ENCODE results near the gene PCDHGA7. TPM values are rescaled to one million over a fixed set of nuclear protein-coding genes. Genes with fewer than 3 reads are reported as not detected.
"Not testable (repeated sequence)": the region's sequence is repeated elsewhere in the genome, so short reads cannot be mapped to it uniquely, and the experiment has no call there.

PCDHGA7 gene
- total and polyA plus RNA-seq, 4 donors: 5.2 to 6.7 (median 6.3) TPM

GRCh38 chr5:141363952-141364660 lies 18.4 kb upstream of the PCDHGA7 start, which contains the start of gene PCDHGA5:
Gene PCDHGA5 (plus strand): TSS chr5:141364162. CDS start chr5:141364331, 169 bp downstream.
- Histone ChIP-seq H3K36me3 (ENCODE audit: control insufficient read depth, insufficient read depth, low read length) (peaks cover 3% of the 10 kb centered on the region), H3K27ac (ENCODE audit: low read depth, low read length) (no peak within 1 kb of the TSS), H3K4me3 (ENCODE audit: low read depth, low read length) (no peak within 1 kb of the TSS), H3K9me3 (ENCODE audit: control insufficient read depth, insufficient read depth, low read length) (peaks cover 45% of the 10 kb centered on the region), H3K27me3 (ENCODE audit: control insufficient read depth, insufficient read depth, low read length) (no peaks in the 10 kb centered on the region), H3K4me1 (ENCODE audit: control insufficient read depth, insufficient read depth, low read length) (peaks cover 5% of the 10 kb centered on the region)
- WGBS (ENCODE audit: insufficient coverage): 10% methylated on average over 28 of the region's 34 CpGs
- DNase-seq (ENCODE audit: low read depth in 4 of 6, low spot score in 6 of 6): peak in 2 of 6 donors; percentile 29 to 37

- no peak overlapping the region for H3K4me3 ChIP-seq (ENCODE audit: low read depth, low read length)
- 26% methylated on average over 35 of the region's 46 CpGs for WGBS (ENCODE audit: insufficient coverage)
Observed at GRCh38 chr5:141366016-141366896, 16.3 kb upstream of the PCDHGA7 start.

GRCh38 chr5:141369994-141370848 lies 12.3 kb upstream of the PCDHGA7 start, which contains the start of gene PCDHGB3:
Gene PCDHGB3 (plus strand): TSS chr5:141370242. CDS start chr5:141370395, 153 bp downstream.
- H3K4me1 ChIP-seq (ENCODE audit: control insufficient read depth, insufficient read depth, low read length): peaks cover 12% of the 10 kb centered on the region
- DNase-seq (ENCODE audit: low read depth in 4 of 6, low spot score in 6 of 6): peak in 2 of 6 donors; percentile 22 to 29
- H3K27ac ChIP-seq (ENCODE audit: low read depth, low read length): no peak within 1 kb of the TSS
- no peak within 1 kb of the TSS for H3K4me3 ChIP-seq (ENCODE audit: low read depth, low read length)
- no peaks in the 10 kb centered on the region for H3K27me3 ChIP-seq (ENCODE audit: control insufficient read depth, insufficient read depth, low read length)
- WGBS (ENCODE audit: insufficient coverage): 18% methylated on average over 30 of the region's 32 CpGs
- H3K9me3 ChIP-seq (ENCODE audit: control insufficient read depth, insufficient read depth, low read length): peaks cover 48% of the 10 kb centered on the region
- H3K36me3 ChIP-seq (ENCODE audit: control insufficient read depth, insufficient read depth, low read length): peaks cover 10% of the 10 kb centered on the region

More at GRCh38 chr5:141366016-141366896, 16.3 kb upstream of the PCDHGA7 start:
- Histone ChIP-seq H3K27ac (ENCODE audit: low read depth, low read length) (no peak overlapping the region), H3K36me3 (ENCODE audit: control insufficient read depth, insufficient read depth, low read length) (peaks cover 3% of the 10 kb centered on the region), H3K4me1 (ENCODE audit: control insufficient read depth, insufficient read depth, low read length) (peaks cover 5% of the 10 kb centered on the region), H3K27me3 (ENCODE audit: control insufficient read depth, insufficient read depth, low read length) (no peaks in the 10 kb centered on the region), H3K9me3 (ENCODE audit: control insufficient read depth, insufficient read depth, low read length) (peaks cover 37% of the 10 kb centered on the region)
- DNase-seq (ENCODE audit: low read depth in 4 of 6, low spot score in 6 of 6): no peak

GRCh38 chr5:141371572-141372475 lies 10.7 kb upstream of the PCDHGA7 start:
- WGBS (ENCODE audit: insufficient coverage): 22% methylated on average over 69 of the region's 69 CpGs
- Histone ChIP-seq H3K4me1 (ENCODE audit: control insufficient read depth, insufficient read depth, low read length) (peaks cover 12% of the 10 kb centered on the region), H3K36me3 (ENCODE audit: control insufficient read depth, insufficient read depth, low read length) (peaks cover 19% of the 10 kb centered on the region), H3K27me3 (ENCODE audit: control insufficient read depth, insufficient read depth, low read length) (no peaks in the 10 kb centered on the region), H3K4me3 (ENCODE audit: low read depth, low read length) (no peak overlapping the region), H3K27ac (ENCODE audit: low read depth, low read length) (no peak overlapping the region), H3K9me3 (ENCODE audit: control insufficient read depth, insufficient read depth, low read length) (peaks cover 51% of the 10 kb centered on the region)
- DNase-seq (ENCODE audit: low read depth in 4 of 6, low spot score in 6 of 6): no peak

- DNase-seq (ENCODE audit: low read depth in 4 of 6, low spot score in 6 of 6): peak in 2 of 6 donors; percentile 51 to 70
- Histone ChIP-seq H3K4me3 (ENCODE audit: low read depth, low read length) (peak within 1 kb of the TSS; percentile 20), H3K4me1 (ENCODE audit: control insufficient read depth, insufficient read depth, low read length) (peaks cover 12% of the 10 kb centered on the region), H3K9me3 (ENCODE audit: control insufficient read depth, insufficient read depth, low read length) (peaks cover 53% of the 10 kb centered on the region), H3K27me3 (ENCODE audit: control insufficient read depth, insufficient read depth, low read length) (no peaks in the 10 kb centered on the region), H3K36me3 (ENCODE audit: control insufficient read depth, insufficient read depth, low read length) (peaks cover 19% of the 10 kb centered on the region), H3K27ac (ENCODE audit: low read depth, low read length) (no peak within 1 kb of the TSS)
- WGBS (ENCODE audit: insufficient coverage): 10% methylated on average over 27 of the region's 27 CpGs
Observed at GRCh38 chr5:141373673-141374317, 8.7 kb upstream of the PCDHGA7 start, which contains the start of gene PCDHGA6. Gene PCDHGA6 (plus strand): TSS chr5:141373891. CDS start chr5:141374084, 193 bp downstream.

- peaks cover 19% of the 10 kb centered on the region for H3K36me3 ChIP-seq (ENCODE audit: control insufficient read depth, insufficient read depth, low read length)
- no peak overlapping the region for H3K27ac ChIP-seq (ENCODE audit: low read depth, low read length)
- H3K9me3 ChIP-seq (ENCODE audit: control insufficient read depth, insufficient read depth, low read length): peaks cover 59% of the 10 kb centered on the region
- peaks cover 12% of the 10 kb centered on the region for H3K4me1 ChIP-seq (ENCODE audit: control insufficient read depth, insufficient read depth, low read length)
- H3K27me3 ChIP-seq (ENCODE audit: control insufficient read depth, insufficient read depth, low read length): no peaks in the 10 kb centered on the region
- WGBS (ENCODE audit: insufficient coverage): 56% methylated on average over 14 of the region's 14 CpGs
- no peak for DNase-seq (ENCODE audit: low read depth in 4 of 6, low spot score in 6 of 6)
- H3K4me3 ChIP-seq (ENCODE audit: low read depth, low read length): no peak overlapping the region
Observed at GRCh38 chr5:141374627-141375026, 7.9 kb upstream of the PCDHGA7 start.

GRCh38 chr5:141375444-141376155 lies 6.9 kb upstream of the PCDHGA7 start:
- not testable (repeated sequence) for H3K4me3 ChIP-seq (ENCODE audit: low read depth, low read length); H3K27me3 ChIP-seq (ENCODE audit: control insufficient read depth, insufficient read depth, low read length); DNase-seq (ENCODE audit: low read depth in 4 of 6, low spot score in 6 of 6); H3K27ac ChIP-seq (ENCODE audit: low read depth, low read length)
- Histone ChIP-seq H3K36me3 (ENCODE audit: control insufficient read depth, insufficient read depth, low read length) (peaks cover 19% of the 10 kb centered on the region), H3K4me1 (ENCODE audit: control insufficient read depth, insufficient read depth, low read length) (peaks cover 12% of the 10 kb centered on the region), H3K9me3 (ENCODE audit: control insufficient read depth, insufficient read depth, low read length) (peaks cover 57% of the 10 kb centered on the region)
- 34% methylated on average over 35 of the region's 48 CpGs for WGBS (ENCODE audit: insufficient coverage)

- no peaks in the 10 kb centered on the region for H3K4me1 ChIP-seq (ENCODE audit: control insufficient read depth, insufficient read depth, low read length)
- peaks cover 11% of the 10 kb centered on the region for H3K36me3 ChIP-seq (ENCODE audit: control insufficient read depth, insufficient read depth, low read length)
- H3K4me3 ChIP-seq (ENCODE audit: low read depth, low read length): no peak overlapping the region
- 20% methylated on average over 16 of the region's 21 CpGs for WGBS (ENCODE audit: insufficient coverage)
- no peak for DNase-seq (ENCODE audit: low read depth in 4 of 6, low spot score in 6 of 6)
- peaks cover 53% of the 10 kb centered on the region for H3K9me3 ChIP-seq (ENCODE audit: control insufficient read depth, insufficient read depth, low read length)
- no peaks in the 10 kb centered on the region for H3K27me3 ChIP-seq (ENCODE audit: control insufficient read depth, insufficient read depth, low read length)
- H3K27ac ChIP-seq (ENCODE audit: low read depth, low read length): no peak overlapping the region
Observed at GRCh38 chr5:141383345-141383744, 803 bp downstream of the PCDHGA7 start.

Data from spinal cord (tissue), 10 donors.